PFSK-1 (cell line): ENCODE data around the gene C10orf71.

Source experiments
- FOXP2 ChIP-seq: optimal IDR thresholded peaks from 2 replicates; pipeline ENCODE3; 2011; ENCODE audit warnings: borderline replicate concordance, control low read depth, inconsistent platforms; ENCODE audit not compliant: insufficient read depth; ENCODE audit errors: extremely low read length, extremely low read depth
- POLR2AphosphoS5 ChIP-seq: IDR thresholded peaks from 2 replicates; pipeline ENCODE4 v1.6.1; 2012; ENCODE audit warnings: low read depth, mild to moderate bottlenecking, control low read depth, low read length, moderate library complexity
- SIN3A ChIP-seq: IDR thresholded peaks from 2 replicates; pipeline ENCODE4 v1.6.1; 2012; ENCODE audit warnings: mild to moderate bottlenecking, low read length, moderate library complexity, borderline replicate concordance; ENCODE audit not compliant: insufficient read depth
- TAF1 ChIP-seq: IDR thresholded peaks from 2 replicates; pipeline ENCODE4 v1.6.1; 2012; ENCODE audit warnings: low read length, control low read depth, borderline replicate concordance; ENCODE audit not compliant: insufficient read depth
- TF ChIP-seq, protein P1 (sequence below), 2 experiments: IDR thresholded peaks; 2 replicates each; pipeline versions ENCODE4 v1.6.1 to v1.8.0; 2011 to 2012; ENCODE audit warnings: low read depth in 2 of 2, low read length in 2 of 2, control low read depth in 1 of 2, inconsistent platforms in 1 of 2, mild to moderate bottlenecking in 1 of 2, moderate library complexity in 1 of 2; ENCODE audit not compliant: insufficient read depth in 1 of 2

Gene C10orf71

DNA sequence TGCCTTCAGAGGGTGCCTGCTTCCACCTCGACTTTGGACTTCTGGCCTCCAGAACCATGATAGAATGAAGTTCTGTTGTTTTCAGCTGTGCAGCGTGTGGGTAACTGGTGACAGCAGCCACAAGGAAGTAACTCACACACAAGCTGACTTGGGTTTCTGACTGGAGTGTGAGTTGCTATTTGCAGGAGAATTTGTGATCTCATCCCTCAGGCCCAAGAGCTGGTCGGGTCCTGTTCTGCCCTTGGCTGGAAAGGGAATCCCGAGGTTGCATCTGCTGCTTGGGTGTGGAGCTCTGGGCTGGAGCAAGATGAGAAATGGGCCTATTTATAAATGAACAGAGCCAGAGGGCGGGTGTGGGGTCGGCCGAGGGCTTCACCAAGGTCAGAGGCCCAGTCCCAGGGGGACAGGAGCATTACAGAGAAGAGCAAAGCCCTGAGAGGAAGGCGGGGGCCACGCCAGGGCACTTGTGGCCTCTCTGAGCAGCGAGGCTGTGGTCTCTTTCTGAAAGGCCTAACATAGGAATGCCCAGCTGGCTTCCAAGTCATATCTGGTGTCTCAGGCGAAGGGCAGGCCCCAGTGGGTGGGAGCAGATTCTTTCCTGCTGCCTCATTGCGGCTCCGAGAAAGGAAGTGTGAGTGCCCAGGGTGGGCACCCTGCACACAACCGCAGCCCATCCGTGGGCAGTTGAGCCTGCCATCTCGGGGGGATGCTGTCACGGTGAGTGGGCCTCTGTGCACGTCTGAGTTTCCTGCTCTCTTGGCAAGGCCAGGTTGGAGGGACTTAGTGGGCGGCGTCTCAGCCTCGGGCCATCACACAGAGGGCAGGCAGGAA is 26.5 kb upstream of the C10orf71 start:
- TF ChIP-seq, protein P1, sequence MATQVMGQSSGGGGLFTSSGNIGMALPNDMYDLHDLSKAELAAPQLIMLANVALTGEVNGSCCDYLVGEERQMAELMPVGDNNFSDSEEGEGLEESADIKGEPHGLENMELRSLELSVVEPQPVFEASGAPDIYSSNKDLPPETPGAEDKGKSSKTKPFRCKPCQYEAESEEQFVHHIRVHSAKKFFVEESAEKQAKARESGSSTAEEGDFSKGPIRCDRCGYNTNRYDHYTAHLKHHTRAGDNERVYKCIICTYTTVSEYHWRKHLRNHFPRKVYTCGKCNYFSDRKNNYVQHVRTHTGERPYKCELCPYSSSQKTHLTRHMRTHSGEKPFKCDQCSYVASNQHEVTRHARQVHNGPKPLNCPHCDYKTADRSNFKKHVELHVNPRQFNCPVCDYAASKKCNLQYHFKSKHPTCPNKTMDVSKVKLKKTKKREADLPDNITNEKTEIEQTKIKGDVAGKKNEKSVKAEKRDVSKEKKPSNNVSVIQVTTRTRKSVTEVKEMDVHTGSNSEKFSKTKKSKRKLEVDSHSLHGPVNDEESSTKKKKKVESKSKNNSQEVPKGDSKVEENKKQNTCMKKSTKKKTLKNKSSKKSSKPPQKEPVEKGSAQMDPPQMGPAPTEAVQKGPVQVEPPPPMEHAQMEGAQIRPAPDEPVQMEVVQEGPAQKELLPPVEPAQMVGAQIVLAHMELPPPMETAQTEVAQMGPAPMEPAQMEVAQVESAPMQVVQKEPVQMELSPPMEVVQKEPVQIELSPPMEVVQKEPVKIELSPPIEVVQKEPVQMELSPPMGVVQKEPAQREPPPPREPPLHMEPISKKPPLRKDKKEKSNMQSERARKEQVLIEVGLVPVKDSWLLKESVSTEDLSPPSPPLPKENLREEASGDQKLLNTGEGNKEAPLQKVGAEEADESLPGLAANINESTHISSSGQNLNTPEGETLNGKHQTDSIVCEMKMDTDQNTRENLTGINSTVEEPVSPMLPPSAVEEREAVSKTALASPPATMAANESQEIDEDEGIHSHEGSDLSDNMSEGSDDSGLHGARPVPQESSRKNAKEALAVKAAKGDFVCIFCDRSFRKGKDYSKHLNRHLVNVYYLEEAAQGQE (IDR thresholded peaks at IDR 0.05; ENCODE audit: insufficient read depth in 1 of 2, low read depth in 2 of 2, low read length in 2 of 2), result no peak
- TF ChIP-seq TAF1 (no peak), FOXP2 (no peak), SIN3A (no peak), POLR2AphosphoS5 (no peak)

DNA sequence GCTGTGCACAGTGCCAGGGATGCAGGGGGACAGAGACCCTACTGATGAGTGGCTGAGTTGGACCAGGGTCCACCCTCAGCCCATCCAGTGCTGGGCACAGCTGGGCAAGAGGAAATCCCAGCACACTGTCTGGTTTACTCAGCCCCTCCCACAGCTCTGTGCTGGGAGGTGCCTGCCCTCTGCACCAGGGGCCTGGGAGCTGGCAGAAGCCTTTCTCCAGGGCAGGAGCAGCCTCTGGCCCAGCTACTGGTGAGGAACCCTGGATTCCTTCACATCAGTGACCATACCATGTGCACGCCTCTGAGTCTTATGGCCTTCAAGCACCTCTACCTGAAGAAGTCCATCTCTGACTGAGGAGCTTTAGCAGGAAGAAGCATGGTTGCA is 25.9 kb upstream of the C10orf71 start:
- TF ChIP-seq FOXP2 (no peak), TAF1 (no peak)
- TF ChIP-seq, protein P1 (IDR thresholded peaks at IDR 0.05; ENCODE audit: insufficient read depth in 1 of 2, low read depth in 2 of 2, low read length in 2 of 2), result no peak

DNA sequence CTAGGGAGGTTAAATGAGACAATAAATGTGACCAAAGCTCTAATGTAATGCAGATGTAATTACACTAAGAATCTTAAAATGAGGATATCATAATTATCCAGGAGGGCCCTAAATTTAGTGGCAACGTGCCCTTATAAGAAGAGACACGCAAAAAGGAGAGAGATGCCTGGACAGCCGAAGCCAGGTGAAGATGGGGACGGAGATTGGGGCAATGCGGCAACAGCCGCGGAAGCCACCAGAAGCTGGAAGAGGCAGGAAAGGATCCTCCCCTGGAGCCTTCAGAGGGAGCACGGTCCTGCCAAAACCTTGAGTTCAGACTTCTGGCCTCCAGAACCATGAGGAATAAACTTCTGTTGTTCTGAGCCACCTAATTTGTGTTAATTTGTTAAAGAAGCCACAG is 25.3 kb upstream of the C10orf71 start:
- TF ChIP-seq POLR2AphosphoS5 (no peak), FOXP2 (no peak), TAF1 (no peak), SIN3A (no peak)
- TF ChIP-seq, protein P1 (IDR thresholded peaks at IDR 0.05; ENCODE audit: insufficient read depth in 1 of 2, low read depth in 2 of 2, low read length in 2 of 2), result no peak

DNA sequence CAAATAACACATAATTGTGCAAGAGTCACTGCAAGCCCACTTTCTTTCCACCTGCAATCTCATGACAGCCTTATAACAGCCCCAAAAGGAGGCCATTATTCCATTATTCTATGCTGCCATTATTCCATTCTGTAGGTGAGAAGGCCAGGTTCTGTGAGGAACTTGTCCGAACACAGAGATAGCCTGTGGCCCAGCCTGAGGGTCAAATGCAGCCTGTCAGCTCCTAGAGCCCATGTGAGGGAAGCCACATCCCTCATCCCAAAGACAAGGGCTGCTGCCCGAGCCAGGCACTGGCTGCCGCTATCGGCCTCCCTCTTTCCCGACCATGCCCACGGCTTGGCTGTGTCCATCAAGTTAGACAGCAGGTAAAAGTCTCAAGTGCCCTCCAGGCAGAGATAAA is 24.1 kb upstream of the C10orf71 start:
- no peak for TF ChIP-seq FOXP2
- TF ChIP-seq, protein P1 (IDR thresholded peaks at IDR 0.05; ENCODE audit: insufficient read depth in 1 of 2, low read depth in 2 of 2, low read length in 2 of 2), result no peak
- no peak for TF ChIP-seq SIN3A
- no peak for TF ChIP-seq POLR2AphosphoS5
- no peak for TF ChIP-seq TAF1

DNA sequence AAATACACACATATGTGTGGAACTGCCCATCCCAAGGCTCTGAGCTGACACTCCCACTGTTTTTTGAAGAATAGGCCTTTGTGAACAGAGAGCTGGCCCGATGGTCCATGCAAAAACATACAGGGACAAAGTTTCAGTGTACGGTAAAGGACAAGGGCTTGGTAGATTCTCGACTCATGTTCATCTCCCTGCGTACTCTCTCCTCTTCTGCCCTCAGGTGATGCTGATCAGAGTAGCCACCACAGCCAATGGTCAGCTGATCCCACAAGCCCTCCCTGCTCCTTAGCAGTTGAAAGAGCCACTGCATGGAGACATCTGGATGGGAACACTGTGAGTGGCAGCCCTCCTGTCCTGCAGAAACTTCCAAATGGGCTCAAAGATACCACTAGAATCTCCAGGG is 23.1 kb upstream of the C10orf71 start:
- TF ChIP-seq SIN3A (no peak), POLR2AphosphoS5 (no peak), TAF1 (no peak), FOXP2 (no peak)
- TF ChIP-seq, protein P1 (IDR thresholded peaks at IDR 0.05; ENCODE audit: insufficient read depth in 1 of 2, low read depth in 2 of 2, low read length in 2 of 2), result no peak
